Smooth muscle cell (in vitro differentiated cells): Measurements from ENCODE around the gene PCDHA10. TPM values are rescaled to one million over a fixed set of nuclear protein-coding genes. Genes with fewer than 3 reads are reported as not detected.

Source experiments
- DNase-seq: peaks from one replicate; lab custom pipeline; 2025; ENCODE audit not compliant: unreplicated experiment; lab: John Stamatoyannopoulos, UW
- H2AFZ ChIP-seq: fragments of 200-600 bp; sonication (generic); 2 replicates; pipeline ENCODE4 v1.6.0; 2016; ENCODE audit warnings: antibody characterized with exemption, low read depth, mild to moderate bottlenecking
- H3F3A ChIP-seq: fragments of 200-600 bp; sonication (generic); 2 replicates; pipeline ENCODE4 v1.6.0; 2017; ENCODE audit warnings: antibody characterized with exemption, low read depth
- H3K27ac ChIP-seq: fragments of 200-600 bp; sonication (generic); 2 replicates; pipeline ENCODE4 v1.5.1; 2016; ENCODE audit warnings: low read depth, mild to moderate bottlenecking
- H3K27me3 ChIP-seq: fragments of 200-600 bp; sonication (generic); 2 replicates; pipeline ENCODE4 v1.6.1; 2016; ENCODE audit warnings: low read depth, mild to moderate bottlenecking
- H3K36me3 ChIP-seq: fragments of 200-600 bp; sonication (generic); 2 replicates; pipeline ENCODE4 v1.5.1; 2016; ENCODE audit warnings: low read depth
- H3K4me1 ChIP-seq: fragments of 200-600 bp; sonication (generic); 2 replicates; pipeline ENCODE4 v1.5.1; 2016; ENCODE audit warnings: low read depth
- H3K4me2 ChIP-seq: fragments of 200-600 bp; sonication (generic); 2 replicates; pipeline ENCODE4 v1.6.0; 2016; ENCODE audit warnings: mild to moderate bottlenecking
- H3K4me3 ChIP-seq: fragments of 200-600 bp; sonication (generic); 2 replicates; pipeline ENCODE4 v1.5.1; 2016; ENCODE audit warnings: mild to moderate bottlenecking
- H3K79me2 ChIP-seq: fragments of 200-600 bp; sonication (generic); 2 replicates; pipeline ENCODE4 v1.6.0; 2016; ENCODE audit warnings: low read depth, mild to moderate bottlenecking
- H3K9ac ChIP-seq: fragments of 200-600 bp; sonication (generic); 2 replicates; pipeline ENCODE4 v1.6.0; 2016; ENCODE audit warnings: low read depth
- H3K9me3 ChIP-seq: fragments of 200-600 bp; sonication (generic); replicated peaks from 2 replicates; pipeline ENCODE4 v1.5.1; 2016; ENCODE audit warnings: low read depth
- H4K20me1 ChIP-seq: fragments of 200-600 bp; sonication (generic); 2 replicates; pipeline ENCODE4 v1.6.0; 2016; ENCODE audit warnings: low read depth
- CTCF ChIP-seq: fragments of 200-600 bp; sonication (generic); IDR thresholded peaks from 2 replicates; pipeline ENCODE4 v1.5.1; 2017; ENCODE audit warnings: borderline replicate concordance, mild to moderate bottlenecking, antibody characterized with exemption; ENCODE audit not compliant: insufficient read depth, poor library complexity, severe bottlenecking
- WGBS: methylation state at CpG from one replicate; pipeline ENCODE4 v1.1.7; 2016; ENCODE audit warnings: low lambda C conversion rate; 5-methylcytosine and 5-hydroxymethylcytosine counted together
- polyA plus RNA-seq: library from polyadenylated mRNA; unstranded; fragments of >200 nt; fragmentation: Nextera tagmentation; extraction: Ambion mirVana; gene quantifications from 2 replicates; pipeline ENCODE4 v1.2.1, GENCODE V29; 2016
- total RNA-seq: library from RNA; depleted of rRNA; stranded (reverse); fragments of >200 nt; gene quantifications from 2 replicates; pipeline ENCODE4 v1.2.3, GENCODE V29; 2014

The PCDHA10 gene
- total and polyA plus RNA-seq, 2 experiments from 2014 or later = 10.1 to 16.1 TPM

- H2AFZ ChIP-seq = no peak overlapping the region
- peaks cover 13% of the 10 kb centered on the region for H3K4me1 ChIP-seq
- H3K27me3 ChIP-seq = no peaks in the 10 kb centered on the region
- peaks cover 4% of the 10 kb centered on the region for H4K20me1 ChIP-seq
- H3K4me3 ChIP-seq = no peak overlapping the region
- 98% methylated on average over 75 of the region's 76 CpGs for WGBS
- TF ChIP-seq CTCF = no peak
- no peaks in the 10 kb centered on the region for H3F3A ChIP-seq
- H3K9ac ChIP-seq = no peak overlapping the region
- peaks cover 24% of the 10 kb centered on the region for H3K79me2 ChIP-seq
- no peak for DNase-seq
- no peaks in the 10 kb centered on the region for H3K9me3 ChIP-seq
- H3K27ac ChIP-seq = no peak overlapping the region
- no peak overlapping the region for H3K4me2 ChIP-seq
- H3K36me3 ChIP-seq = peaks cover 3% of the 10 kb centered on the region
Measured at GRCh38 chr5:140862441-140863295, 7.0 kb downstream of the PCDHA10 start.

DNA sequence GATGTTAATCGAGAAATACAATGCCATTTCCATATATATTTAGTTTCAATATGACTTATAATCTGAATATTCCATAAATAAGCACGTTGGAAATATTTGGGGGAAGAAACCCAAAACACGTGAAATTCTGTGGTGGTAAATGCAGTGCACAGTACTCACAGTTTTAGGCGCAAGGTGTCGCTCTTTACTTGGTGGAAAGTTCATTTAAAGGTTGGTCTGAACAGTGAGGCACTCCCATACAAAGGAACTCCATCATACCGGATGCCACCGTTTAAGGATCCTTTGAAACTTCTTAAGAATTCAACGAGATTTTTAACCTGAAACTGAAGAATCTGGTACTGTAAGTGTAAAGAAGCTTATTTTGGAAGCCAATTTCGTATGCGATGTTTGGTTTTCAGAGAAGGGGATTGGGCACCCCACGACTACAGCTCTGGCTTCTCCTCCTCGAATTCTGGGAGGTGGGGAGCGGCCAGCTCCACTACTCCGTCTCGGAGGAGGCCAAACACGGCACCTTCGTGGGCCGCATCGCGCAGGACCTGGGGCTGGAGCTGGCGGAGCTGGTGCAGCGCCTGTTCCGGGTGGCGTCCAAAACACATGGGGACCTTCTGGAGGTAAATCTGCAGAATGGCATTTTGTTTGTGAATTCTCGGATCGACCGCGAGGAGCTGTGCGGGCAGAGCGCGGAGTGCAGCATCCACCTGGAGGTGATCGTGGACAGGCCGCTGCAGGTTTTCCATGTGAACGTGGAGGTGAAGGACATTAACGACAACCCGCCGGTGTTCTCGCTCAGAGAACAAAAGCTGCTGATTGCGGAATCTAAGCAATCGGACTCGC is 13.2 kb downstream of the PCDHA10 start, which contains the start of gene PCDHA11:
Gene PCDHA11 (plus strand): TSS at position 237 of the 834 bp plus-strand sequence. CDS start 147 bp downstream, at position 384.
- Histone ChIP-seq H3K4me1 (no peaks in the 10 kb centered on the region), H3F3A (no peaks in the 10 kb centered on the region), H3K4me2 (peak within 1 kb of the TSS; percentile 71), H3K79me2 (peaks cover 4% of the 10 kb centered on the region), H3K9ac (no peak within 1 kb of the TSS), H3K4me3 (peak within 1 kb of the TSS; percentile 47), H3K27me3 (no peaks in the 10 kb centered on the region), H3K27ac (no peak within 1 kb of the TSS), H4K20me1 (peaks cover 4% of the 10 kb centered on the region), H3K36me3 (no peaks in the 10 kb centered on the region), H2AFZ (no peak within 1 kb of the TSS), H3K9me3 (no peaks in the 10 kb centered on the region)
- DNase-seq = no peak
- WGBS = 57% methylated on average over 41 of the region's 41 CpGs
- peak; percentile 26 for TF ChIP-seq CTCF

DNA sequence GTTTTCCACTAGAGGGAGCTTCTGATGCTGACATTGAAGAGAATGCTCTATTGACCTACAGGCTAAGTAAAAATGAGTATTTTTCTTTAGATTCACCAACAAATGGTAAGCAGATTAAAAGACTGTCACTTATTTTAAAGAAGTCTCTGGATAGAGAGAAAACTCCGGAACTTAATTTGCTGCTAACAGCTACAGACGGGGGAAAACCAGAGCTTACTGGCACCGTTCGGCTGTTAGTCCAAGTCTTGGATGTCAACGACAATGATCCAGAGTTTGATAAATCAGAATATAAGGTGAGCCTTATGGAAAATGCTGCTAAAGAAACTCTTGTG is 13.8 kb downstream of the PCDHA10 start:
- 97% methylated on average over 5 of the region's 5 CpGs for WGBS
- H3K27ac ChIP-seq = no peak overlapping the region
- no peaks in the 10 kb centered on the region for H3K27me3 ChIP-seq
- H3F3A ChIP-seq = no peaks in the 10 kb centered on the region
- DNase-seq = no peak
- peaks cover 4% of the 10 kb centered on the region for H3K79me2 ChIP-seq
- no peaks in the 10 kb centered on the region for H3K36me3 ChIP-seq
- H3K4me1 ChIP-seq = peaks cover 4% of the 10 kb centered on the region
- H4K20me1 ChIP-seq = peaks cover 4% of the 10 kb centered on the region
- no peak overlapping the region for H2AFZ ChIP-seq
- H3K4me2 ChIP-seq = peak overlapping the region; percentile 71
- TF ChIP-seq CTCF = peak; percentile 19
- H3K4me3 ChIP-seq = peak overlapping the region; percentile 47
- H3K9ac ChIP-seq = no peak overlapping the region
- no peaks in the 10 kb centered on the region for H3K9me3 ChIP-seq
